Epithelial cell of esophagus (primary cell): ENCODE data around the gene PIAS1.

Experiments
- DNase-seq: peaks from one replicate; pipeline ENCODE4 v3.0.0; 2010; ENCODE audit warnings: low read depth
- H3K4me3 ChIP-seq: 2 replicates; pipeline ENCODE4 v1.5.1; 2011; ENCODE audit warnings: mild to moderate bottlenecking, low read length, control low read depth
- CTCF ChIP-seq: IDR thresholded peaks from 2 replicates; pipeline ENCODE4 v1.5.1; 2011; ENCODE audit warnings: low read depth, mild to moderate bottlenecking, low read length, control low read depth, inconsistent platforms; ENCODE audit not compliant: insufficient read depth; ENCODE audit errors: missing control alignments

PIAS1 gene

GRCh38 chr15:68129072-68129471 is 75.0 kb downstream of the PIAS1 start:
- DNase-seq, result no peak
- H3K4me3 ChIP-seq, result no peak overlapping the region
- TF ChIP-seq CTCF, result no peak

GRCh38 chr15:68130851-68131250 is 76.7 kb downstream of the PIAS1 start:
- DNase-seq, result no peak
- H3K4me3 ChIP-seq, result no peak overlapping the region
- no peak for TF ChIP-seq CTCF

GRCh38 chr15:68137096-68137495 is 83.0 kb downstream of the PIAS1 start:
- TF ChIP-seq CTCF, result no peak
- DNase-seq, result no peak
- H3K4me3 ChIP-seq, result no peak overlapping the region

- DNase-seq, result no peak
- H3K4me3 ChIP-seq, result no peak overlapping the region
- TF ChIP-seq CTCF, result no peak
Observed at GRCh38 chr15:68143129-68143528, 89.0 kb downstream of the PIAS1 start.

- H3K4me3 ChIP-seq, result no peak overlapping the region
- no peak for DNase-seq
- no peak for TF ChIP-seq CTCF
Observed at GRCh38 chr15:68143785-68144184, 89.7 kb downstream of the PIAS1 start.

GRCh38 chr15:68145706-68146105 is 91.6 kb downstream of the PIAS1 start:
- no peak overlapping the region for H3K4me3 ChIP-seq
- no peak for DNase-seq
- TF ChIP-seq CTCF, result no peak

GRCh38 chr15:68148039-68148438 is 93.9 kb downstream of the PIAS1 start:
- H3K4me3 ChIP-seq, result no peak overlapping the region
- DNase-seq, result no peak
- no peak for TF ChIP-seq CTCF
